Mucosa of descending colon (tissue), 3 donors: ENCODE data around the gene HIGD1C. TPM values are rescaled to one million over a fixed set of nuclear protein-coding genes. Genes with fewer than 3 reads are reported as not detected.

Experiments used
- ATAC-seq: fragments of 200-7000 bp; cut with Tn5 transposase; one replicate; pipeline ENCODE4 v1.9.1; 2020; ENCODE audit warnings: mild to moderate bottlenecking, moderate library complexity
- DNase-seq, 3 donors: peaks; one replicate each; pipeline ENCODE4 v3.0.0-alpha.2; 2020
- H3K36me3 ChIP-seq: fragments of 200-600 bp; one replicate; pipeline ENCODE4 v1.8.0; 2021; ENCODE audit warnings: low read depth, mild to moderate bottlenecking
- H3K4me1 ChIP-seq: fragments of 200-600 bp; one replicate; pipeline ENCODE4 v1.8.0; 2021; ENCODE audit warnings: low read depth, mild to moderate bottlenecking
- H3K4me3 ChIP-seq: fragments of 200-600 bp; one replicate; pipeline ENCODE4 v1.8.0; 2021; ENCODE audit warnings: mild to moderate bottlenecking
- H3K9me3 ChIP-seq: fragments of 200-600 bp; one replicate; pipeline ENCODE4 v1.8.0; 2021; ENCODE audit warnings: mild to moderate bottlenecking
- intact Hi-C, 2 donors: fragments of 100-400 bp; cut with DNase I in 1 of 2; cut with micrococcal nuclease in 1 of 2; formaldehyde crosslinking; loops; one replicate each; pipeline versions ENCODE4 v1.11.0 to v1.11.1; 2022; cut with DNase I, micrococcal nuclease
- total RNA-seq, 3 donors: library from RNA; stranded (reverse); fragmentation: NEBNext Ultra II Directional in 2 of 3; extraction: Animal tissue kit (Norgen Biotek cat#: 25700) in 2 of 3; gene quantifications; one replicate each; pipeline versions ENCODE4 v1.2.1 to v1.2.4, GENCODE V29; 2021 to 2023
- TF ChIP-seq, protein P1 (sequence below): fragments of 200-600 bp; IDR thresholded peaks from one replicate; pipeline ENCODE4 v1.8.0; 2022; ENCODE audit warnings: antibody characterized with exemption, mild to moderate bottlenecking
- donor health status: DM: no; HTN: no; CAD: no; lungs with moderate emphysema.
- donor health status: DM: no; HTN: no; CAD: no.
- donor health status: DM: no; HTN: yes; CAD: no.

The HIGD1C gene
- total RNA-seq, 3 donors from 2014 or later: not detected

DNA sequence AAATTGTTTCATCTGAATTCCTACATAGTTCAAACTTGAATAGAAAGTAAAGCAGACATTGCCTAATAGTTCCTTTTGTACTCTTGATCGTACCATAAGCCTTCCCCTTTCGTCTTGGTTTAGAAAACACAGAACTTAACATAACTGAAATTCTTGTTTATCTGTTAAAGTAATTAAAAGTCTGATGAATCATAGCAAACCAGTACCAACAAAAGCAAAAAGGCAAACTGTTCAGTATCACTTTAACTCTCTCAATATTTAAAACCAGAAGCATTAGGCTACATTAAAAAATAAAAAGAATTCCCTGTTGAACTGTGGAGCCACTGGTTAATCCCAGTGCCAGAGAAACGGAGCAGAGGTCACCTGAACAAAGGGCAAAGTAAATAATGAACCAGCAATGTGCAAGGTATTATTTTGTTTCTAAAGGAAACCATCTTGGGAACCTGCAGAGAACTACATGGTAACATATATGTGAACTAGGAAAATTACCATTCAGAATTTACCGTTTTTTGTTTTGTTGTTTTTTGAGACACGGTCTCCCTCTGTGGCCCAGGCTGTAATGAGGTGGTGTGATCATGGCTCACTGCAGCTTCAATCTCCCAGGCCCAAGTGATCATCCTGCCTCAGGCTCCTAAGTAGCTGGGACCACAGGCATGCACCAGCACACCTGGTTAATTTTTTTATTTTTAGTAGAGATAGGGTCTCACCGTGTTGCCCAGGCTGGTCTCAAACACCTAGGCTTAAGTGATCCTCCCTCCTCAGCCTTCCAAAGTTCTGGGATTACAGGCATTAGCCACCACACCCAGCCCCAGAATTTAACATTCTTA is 17.1 kb upstream of the HIGD1C start:
- ATAC-seq (peak; percentile 45), DNase-seq (no peak)
- intact Hi-C loops: loop anchor here in 1 of 2 donors (10.0 kb wide), 1 partner anchor 50 kb away; no protein-coding TSS in a partner anchor
- Histone ChIP-seq H3K4me3 (no peak overlapping the region), H3K4me1 (peaks cover 49% of the 10 kb centered on the region), H3K9me3 (peaks cover 10% of the 10 kb centered on the region), H3K36me3 (no peaks in the 10 kb centered on the region)
- TF ChIP-seq, protein P1, sequence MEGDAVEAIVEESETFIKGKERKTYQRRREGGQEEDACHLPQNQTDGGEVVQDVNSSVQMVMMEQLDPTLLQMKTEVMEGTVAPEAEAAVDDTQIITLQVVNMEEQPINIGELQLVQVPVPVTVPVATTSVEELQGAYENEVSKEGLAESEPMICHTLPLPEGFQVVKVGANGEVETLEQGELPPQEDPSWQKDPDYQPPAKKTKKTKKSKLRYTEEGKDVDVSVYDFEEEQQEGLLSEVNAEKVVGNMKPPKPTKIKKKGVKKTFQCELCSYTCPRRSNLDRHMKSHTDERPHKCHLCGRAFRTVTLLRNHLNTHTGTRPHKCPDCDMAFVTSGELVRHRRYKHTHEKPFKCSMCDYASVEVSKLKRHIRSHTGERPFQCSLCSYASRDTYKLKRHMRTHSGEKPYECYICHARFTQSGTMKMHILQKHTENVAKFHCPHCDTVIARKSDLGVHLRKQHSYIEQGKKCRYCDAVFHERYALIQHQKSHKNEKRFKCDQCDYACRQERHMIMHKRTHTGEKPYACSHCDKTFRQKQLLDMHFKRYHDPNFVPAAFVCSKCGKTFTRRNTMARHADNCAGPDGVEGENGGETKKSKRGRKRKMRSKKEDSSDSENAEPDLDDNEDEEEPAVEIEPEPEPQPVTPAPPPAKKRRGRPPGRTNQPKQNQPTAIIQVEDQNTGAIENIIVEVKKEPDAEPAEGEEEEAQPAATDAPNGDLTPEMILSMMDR: no peak

DNA sequence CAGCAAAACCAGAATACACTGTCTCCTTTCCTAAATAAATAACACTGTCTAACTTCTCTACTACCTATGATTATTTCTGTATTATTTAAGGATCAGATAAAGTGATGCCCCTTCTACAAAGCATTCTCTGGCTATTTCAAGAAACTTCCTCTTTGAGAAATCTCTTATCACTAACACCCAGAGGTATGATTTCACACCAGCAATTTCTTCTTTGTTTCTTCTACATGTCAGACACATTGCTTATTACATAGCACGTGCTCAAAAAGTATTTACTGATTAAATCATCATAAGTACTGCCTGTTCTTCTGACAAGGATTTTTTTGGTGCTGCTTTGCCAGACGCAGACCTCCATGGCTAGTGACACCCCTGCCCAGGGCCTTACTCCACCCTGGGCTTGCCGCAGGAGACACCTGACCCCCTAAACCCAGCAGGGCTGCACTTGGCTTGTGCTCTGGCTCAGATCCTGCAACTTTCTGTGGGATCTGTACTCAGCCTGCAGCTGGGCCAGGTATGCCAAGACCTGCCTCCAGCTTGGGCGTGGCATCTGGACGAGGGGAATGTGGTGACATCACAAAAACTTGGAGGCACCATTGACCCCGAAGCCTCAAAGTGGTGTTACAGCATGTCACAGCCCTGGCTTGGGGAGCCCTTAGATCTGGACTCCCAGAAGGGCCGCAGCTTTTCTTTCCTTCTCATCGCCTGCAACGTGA is 15.4 kb upstream of the HIGD1C start:
- Histone ChIP-seq H3K4me3 (no peak overlapping the region), H3K4me1 (peaks cover 35% of the 10 kb centered on the region), H3K9me3 (peaks cover 10% of the 10 kb centered on the region), H3K36me3 (no peaks in the 10 kb centered on the region)
- intact Hi-C loops: loop anchor here in 1 of 2 donors (10.0 kb wide), 1 partner anchor 48 kb away; no protein-coding TSS in a partner anchor
- TF ChIP-seq, protein P1: no peak
- peak in 1 of 3 donors; percentile 36 for DNase-seq
- ATAC-seq: no peak

DNA sequence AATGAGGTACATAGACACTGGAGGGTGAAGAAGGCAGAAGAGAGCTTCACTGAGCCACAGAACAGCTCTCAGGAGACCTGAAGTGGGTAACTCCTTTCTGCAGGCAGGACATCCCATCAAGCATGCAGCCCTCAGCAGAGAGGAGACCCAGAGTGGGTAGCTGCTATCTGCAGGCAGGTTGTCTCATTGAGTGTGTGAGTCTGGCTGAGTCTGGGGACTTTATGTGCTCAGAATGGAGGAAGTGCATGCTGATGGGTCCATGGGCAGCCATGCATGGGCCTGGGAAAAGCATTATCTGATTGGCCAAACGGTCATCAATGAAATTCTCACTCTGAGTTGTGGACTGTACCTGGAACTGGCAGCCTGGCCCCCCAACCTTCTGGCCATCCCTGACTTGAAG is 14.7 kb upstream of the HIGD1C start:
- DNase-seq (no peak), ATAC-seq (no peak)
- Histone ChIP-seq H3K4me3 (no peak overlapping the region), H3K4me1 (peaks cover 29% of the 10 kb centered on the region), H3K9me3 (peaks cover 10% of the 10 kb centered on the region), H3K36me3 (no peaks in the 10 kb centered on the region)
- TF ChIP-seq, protein P1: no peak
- intact Hi-C loops: loop anchor here in 1 of 2 donors (10.0 kb wide), 1 partner anchor 47 kb away; no protein-coding TSS in a partner anchor

DNA sequence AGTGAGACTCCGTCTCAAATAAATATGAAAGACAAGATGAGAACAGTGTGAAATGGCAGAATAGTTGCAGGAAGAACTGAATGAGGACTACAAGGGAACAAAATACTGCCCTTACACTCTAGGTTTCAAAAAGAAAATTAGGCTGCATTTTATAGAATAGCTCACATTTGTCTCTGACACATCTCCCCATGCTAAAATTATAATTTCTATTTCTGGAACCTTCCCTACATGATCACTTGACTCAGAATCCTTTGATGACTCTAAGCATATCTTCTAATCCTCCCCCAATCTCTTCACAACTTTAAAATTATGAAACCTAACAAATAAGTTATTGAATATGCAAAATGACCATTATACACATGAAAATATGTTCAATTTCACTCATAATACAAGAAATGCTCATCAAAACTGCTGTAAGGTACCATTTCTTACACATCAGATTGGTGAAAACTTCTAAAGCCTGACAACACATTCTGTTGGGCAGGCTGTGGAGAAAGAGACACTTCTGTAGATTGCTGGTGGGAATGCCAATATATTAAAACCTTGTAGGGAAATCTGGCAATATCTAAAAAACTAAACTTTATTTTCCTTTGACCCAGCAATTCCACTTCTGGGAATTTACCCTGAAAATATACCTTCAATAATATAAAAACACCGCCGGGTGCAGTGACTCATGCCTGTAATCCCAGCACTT is 4.3 kb upstream of the HIGD1C start:
- H3K36me3 ChIP-seq: no peaks in the 10 kb centered on the region
- no peak overlapping the region for H3K4me3 ChIP-seq
- H3K4me1 ChIP-seq: no peaks in the 10 kb centered on the region
- no peaks in the 10 kb centered on the region for H3K9me3 ChIP-seq
- ATAC-seq (no peak), DNase-seq (no peak)
- intact Hi-C loops: no loop called here
- TF ChIP-seq, protein P1: no peak

DNA sequence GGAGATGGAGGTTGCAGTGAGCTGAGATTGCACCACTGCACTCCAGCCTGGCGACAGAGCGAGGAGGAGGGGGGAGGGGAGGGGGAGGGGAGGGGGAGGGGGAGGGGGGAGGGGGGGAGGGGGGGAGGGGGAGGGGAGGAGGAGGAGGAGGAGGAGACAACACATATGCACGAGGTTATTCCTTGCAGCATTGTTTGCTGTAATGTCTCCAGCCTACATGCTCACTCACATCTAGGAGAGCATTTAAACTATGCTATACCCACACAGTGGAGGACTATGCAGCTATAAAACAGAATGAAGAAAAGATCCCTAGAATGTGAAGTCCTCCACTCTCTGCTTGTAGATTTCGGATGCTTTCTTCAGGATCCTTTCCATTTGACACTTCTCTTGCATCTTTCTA is 3.5 kb upstream of the HIGD1C start:
- Histone ChIP-seq H3K9me3 (no peaks in the 10 kb centered on the region), H3K36me3 (no peaks in the 10 kb centered on the region), H3K4me1 (no peaks in the 10 kb centered on the region), H3K4me3 (no peak overlapping the region)
- DNase-seq: no peak
- intact Hi-C loops: no loop called here
- no peak for ATAC-seq
- TF ChIP-seq, protein P1: no peak
